GM12878 (cell line): ENCODE results near the gene TSPEAR. TPM values are rescaled to one million over a fixed set of nuclear protein-coding genes. Genes with fewer than 3 reads are reported as not detected.

ENCODE experiments used
- ATAC-seq: fragments of 200-7000 bp; cut with Tn5 transposase; 3 replicates; pipeline ENCODE4 v1.9.1; 2020; ENCODE audit warnings: mild to moderate bottlenecking, moderate library complexity
- BruUV-seq: library from RNA; stranded (reverse); fragments of 400-500 nt; replicated peaks from 2 replicates; lab custom pipeline; 2021; lab: Mats Ljungman, UMichigan
- CTCF ChIA-PET: fragments of 300-600 bp; sonication (Branson Sonifier 250); formaldehyde crosslinking; extraction: SDS; loops from one replicate; lab custom pipeline; 2021; ENCODE audit warnings: inconsistent platforms; lab: Yijun Ruan, JAX
- POLR2A ChIA-PET: fragments of 350-600 bp; formaldehyde crosslinking; extraction: SDS; loops from one replicate; lab custom pipeline; 2021; ENCODE audit warnings: inconsistent platforms; lab: Charles Lee
- RAD21 ChIA-PET: fragments of 300-600 bp; sonication (Branson Sonifier 250); formaldehyde crosslinking; loops from one replicate; lab custom pipeline; 2023; ENCODE audit warnings: antibody characterized with exemption; ENCODE audit not compliant: unreplicated experiment; lab: Charles Lee
- SMC1A ChIA-PET: fragments of 300-600 bp; sonication (Branson Sonifier 250); formaldehyde crosslinking; loops from one replicate; lab custom pipeline; 2023; ENCODE audit not compliant: unreplicated experiment, uncharacterized antibody; lab: Charles Lee
- DNase-seq: peaks from one replicate; pipeline ENCODE4 v3.0.0-alpha.2; 2011; ENCODE audit warnings: low read depth, low spot score
- FAIRE-seq: peaks from 3 replicates; lab custom pipeline; 2011; peaks lifted over from hg19 to GRCh38; lab: Jason Lieb, UNC
- H2AFZ ChIP-seq: 2 replicates; pipeline ENCODE4 v1.6.0; 2011; ENCODE audit warnings: low read depth, low read length, control low read depth; ENCODE audit not compliant: control insufficient read depth
- H3K27ac ChIP-seq: 2 replicates; pipeline ENCODE4 v1.5.1; 2011; ENCODE audit warnings: control low read depth; ENCODE audit not compliant: control insufficient read depth, insufficient read depth
- H3K27me3 ChIP-seq, 2 experiments: replicated peaks in 1 of 2; 2 replicates each; pipeline versions ENCODE4 v1.6.0 to v1.6.1; 2011; ENCODE audit warnings: low read length in 1 of 2; ENCODE audit not compliant: control insufficient read depth in 2 of 2, insufficient read depth in 2 of 2
- H3K36me3 ChIP-seq, 2 experiments: 2 replicates each; pipeline ENCODE4 v1.5.1; 2011; ENCODE audit warnings: low read length in 1 of 2; ENCODE audit not compliant: control insufficient read depth in 2 of 2, insufficient read depth in 2 of 2
- H3K4me1 ChIP-seq: 2 replicates; pipeline ENCODE4 v1.6.1; 2011; ENCODE audit warnings: mild to moderate bottlenecking, low read length, moderate library complexity, mixed read lengths; ENCODE audit not compliant: control insufficient read depth, insufficient read depth
- H3K4me2 ChIP-seq: 2 replicates; pipeline ENCODE4 v1.6.0; 2011; ENCODE audit warnings: control low read depth; ENCODE audit not compliant: control insufficient read depth, insufficient read depth
- H3K4me3 ChIP-seq: fragments of 200-600 bp; sonication (generic); 2 replicates; pipeline ENCODE4 v1.5.1; 2016
- H3K79me2 ChIP-seq: 2 replicates; pipeline ENCODE4 v1.6.0; 2011; ENCODE audit warnings: low read length; ENCODE audit not compliant: control insufficient read depth, insufficient read depth
- H3K9ac ChIP-seq: 2 replicates; pipeline ENCODE4 v1.8.0; 2011; ENCODE audit warnings: low read length, control low read depth, mixed read lengths; ENCODE audit not compliant: control insufficient read depth, insufficient read depth
- H3K9me3 ChIP-seq: replicated peaks from 3 replicates; pipeline ENCODE4 v1.5.1; 2011; ENCODE audit warnings: mild to moderate bottlenecking, low read length; ENCODE audit not compliant: control insufficient read depth, insufficient read depth
- H4K20me1 ChIP-seq: 2 replicates; pipeline ENCODE4 v1.6.0; 2011; ENCODE audit not compliant: control insufficient read depth, insufficient read depth
- BRCA1 ChIP-seq: IDR thresholded peaks from 2 replicates; pipeline ENCODE4 v1.6.1; 2011; ENCODE audit warnings: low read depth, low read length, improper control_type of control experiment
- CHD2 ChIP-seq: IDR thresholded peaks from 2 replicates; pipeline ENCODE4 v1.6.1; 2011; ENCODE audit warnings: low read depth, low read length, improper control_type of control experiment, borderline replicate concordance
- EGR1 ChIP-seq, 2 experiments: IDR thresholded peaks; 1 replicate in 1 of 2; 2 replicates in 1 of 2; pipeline ENCODE4 v1.6.1; 2011 to 2012; ENCODE audit warnings: low read depth in 2 of 2, low read length in 2 of 2, borderline replicate concordance in 1 of 2, mild to moderate bottlenecking in 1 of 2, moderate library complexity in 1 of 2
- EZH2 ChIP-seq: IDR thresholded peaks from 2 replicates; pipeline ENCODE4 v1.6.1; 2012; ENCODE audit warnings: low read depth, mild to moderate bottlenecking, control low read depth, inconsistent platforms, low read length, borderline replicate concordance; ENCODE audit not compliant: control insufficient read depth
- JUNB ChIP-seq: IDR thresholded peaks from 2 replicates; pipeline ENCODE4 v1.6.1; 2016; ENCODE audit warnings: antibody characterized with exemption, mild to moderate bottlenecking
- MEF2B ChIP-seq: fragments of 450-650 bp; IDR thresholded peaks from 2 replicates; pipeline ENCODE4 v1.6.1; 2018; ENCODE audit warnings: mild to moderate bottlenecking, moderate library complexity; ENCODE audit not compliant: partially characterized antibody, poor library complexity, severe bottlenecking
- MYB ChIP-seq: fragments of 150-350 bp; IDR thresholded peaks from 2 replicates; pipeline ENCODE4 v1.6.1; 2014; ENCODE audit warnings: mild to moderate bottlenecking, low read depth, low read length, borderline replicate concordance
- NFIC ChIP-seq: IDR thresholded peaks from 2 replicates; pipeline ENCODE4 v1.6.1; 2012; ENCODE audit warnings: low read depth, mild to moderate bottlenecking, inconsistent platforms, low read length, moderate library complexity
- NFXL1 ChIP-seq: fragments of 450-650 bp; IDR thresholded peaks from 2 replicates; pipeline ENCODE4 v1.6.1; 2017; ENCODE audit warnings: antibody characterized with exemption, mild to moderate bottlenecking, borderline replicate concordance
- NRF1 ChIP-seq: conservative IDR thresholded peaks from 2 replicates; pipeline ENCODE4 v1.6.1; 2011; ENCODE audit warnings: mild to moderate bottlenecking, low read depth, low read length, improper control_type of control experiment
- RELB ChIP-seq: fragments of 450-650 bp; IDR thresholded peaks from 2 replicates; pipeline ENCODE4 v1.6.1; 2017; ENCODE audit warnings: low read depth, mild to moderate bottlenecking, moderate library complexity
- TCF12 ChIP-seq: IDR thresholded peaks from 2 replicates; pipeline ENCODE4 v1.6.1; 2011; ENCODE audit warnings: low read depth, mild to moderate bottlenecking, low read length
- ZBTB11 ChIP-seq: fragments of 450-650 bp; formaldehyde crosslinking; IDR thresholded peaks from 2 replicates; pipeline ENCODE4 v1.5.0; 2022; ENCODE audit warnings: mild to moderate bottlenecking, missing genetic modification characterization
- ZBTB40 ChIP-seq: fragments of 450-650 bp; IDR thresholded peaks from 2 replicates; pipeline ENCODE4 v1.6.1; 2016; ENCODE audit warnings: mild to moderate bottlenecking, moderate library complexity, borderline replicate concordance
- WGBS: methylation state at CpG from one replicate; pipeline ENCODE4 v1.1.6; 2016; ENCODE audit warnings: low lambda C conversion rate; ENCODE audit not compliant: insufficient replicate concordance, insufficient coverage; ENCODE audit errors: missing lambda C conversion rate; 5-methylcytosine and 5-hydroxymethylcytosine counted together
- in situ Hi-C: fragments of 300-500 bp; cut with MboI; formaldehyde crosslinking; loops from 9 replicates; pipeline ENCODE4 v1.14.3; 2018; ENCODE audit warnings: mixed read lengths
- intact Hi-C: fragments of 100-400 bp; cut with micrococcal nuclease; formaldehyde crosslinking; loops from one replicate; pipeline ENCODE4 v1.14.2; 2022; ENCODE audit not compliant: unreplicated experiment
- polyA plus RNA-seq, 11 experiments: library from polyadenylated mRNA; depleted of rRNA in 4 of 11; unstranded in 6 of 11; stranded (reverse) in 5 of 11; fragments of >200 nt; fragmentation: Nextera tagmentation in 4 of 11; fragmentation: Illumina TruSeq in 1 of 11; extraction: Ambion mirVana in 4 of 11; extraction: Trizol in 1 of 11; gene quantifications; 1 replicate in 1 of 11; 2 replicates in 10 of 11; pipeline versions ENCODE4 v1.2.1 to v1.2.3, GENCODE V29; 2011 to 2016; ENCODE audit warnings: inconsistent platforms in 2 of 11, missing spikeins in 2 of 11, low read depth in 1 of 11
- total RNA-seq, 4 experiments: library from RNA; depleted of rRNA in 3 of 4; stranded (reverse); fragments of >200 nt in 3 of 4; fragmentation: Illumina TruSeq in 1 of 4; extraction: Trizol in 1 of 4; gene quantifications; 2 replicates each; pipeline versions ENCODE4 v1.2.1 to v1.2.3, GENCODE V29; 2013 to 2021

Gene TSPEAR
- total and polyA plus RNA-seq, 10 of the 15 experiments (the other 5 are each of a cell fraction or from before 2014, with no cell fraction given), result not detected

GRCh38 chr21:44738621-44739020 is 27.2 kb upstream of the TSPEAR start:
- Histone ChIP-seq H3K27me3 (no peaks in the 10 kb centered on the region), H3K4me1 (no peaks in the 10 kb centered on the region), H2AFZ (no peak overlapping the region), H3K79me2 (no peaks in the 10 kb centered on the region), H3K9ac (no peak overlapping the region), H3K27ac (no peak overlapping the region), H3K4me3 (no peak overlapping the region), H3K36me3 (no peaks in the 10 kb centered on the region), H3K9me3 (no peaks in the 10 kb centered on the region), H3K4me2 (no peak overlapping the region), H4K20me1 (no peaks in the 10 kb centered on the region)
- ATAC-seq (no peak), FAIRE-seq (no peak), DNase-seq (no peak)
- BruUV-seq, result no TSS peak
- ChIA-PET SMC1A (no interaction called here), CTCF (interaction anchor here (5.7 kb wide), 1 partner anchor 55 kb away, joined by 27 read pairs; no protein-coding TSS in a partner anchor), RAD21 (no interaction called here), POLR2A (no interaction called here)
- intact Hi-C loops (no loop called here), in situ Hi-C loops (no loop called here)
- 7% methylated on average over 3 of the region's 3 CpGs for WGBS
- no peak for TF ChIP-seq ZBTB11 (CRISPR knock-in tag)
- no peak for TF ChIP-seq ZBTB40
- no peak for TF ChIP-seq JUNB
- TF ChIP-seq NFXL1, result no peak
- TF ChIP-seq RELB, result no peak
- no peak for TF ChIP-seq EGR1 (IDR thresholded peaks at IDR 0.05; ENCODE audit: borderline replicate concordance in 1 of 2, low read depth in 2 of 2, low read length in 2 of 2)
- TF ChIP-seq CHD2, result no peak
- no peak for TF ChIP-seq NRF1
- no peak for TF ChIP-seq NFIC
- TF ChIP-seq TCF12, result no peak
- no peak for TF ChIP-seq EZH2
- TF ChIP-seq MYB, result no peak
- TF ChIP-seq BRCA1, result no peak
- TF ChIP-seq MEF2B, result no peak
